Neural cell (in vitro differentiated cells): Measurements from ENCODE around the gene BTBD9.

Source experiments
- CTCF ChIP-seq: fragments of 450-650 bp; IDR thresholded peaks from 2 replicates; pipeline ENCODE4 v1.5.1; 2014; ENCODE audit warnings: antibody characterized with exemption, mild to moderate bottlenecking, moderate library complexity; ENCODE audit not compliant: poor library complexity, severe bottlenecking
- EP300 ChIP-seq: fragments of 450-650 bp; conservative IDR thresholded peaks from 2 replicates; pipeline ENCODE4 v1.6.1; 2014; ENCODE audit warnings: antibody characterized with exemption, mild to moderate bottlenecking, moderate library complexity; ENCODE audit not compliant: poor library complexity, severe bottlenecking
- EZH2 ChIP-seq: fragments of 200-600, 300-800 bp; shearing (Covaris generic), sonication (generic); IDR thresholded peaks from 2 replicates; pipeline ENCODE4 v1.6.1; 2014; ENCODE audit warnings: antibody characterized with exemption, low read length, borderline replicate concordance, mild to moderate bottlenecking; ENCODE audit not compliant: insufficient read depth, poor library complexity, severe bottlenecking
- MXI1 ChIP-seq: fragments of 450-650 bp; conservative IDR thresholded peaks from 2 replicates; pipeline ENCODE4 v1.6.1; 2014; ENCODE audit warnings: antibody characterized with exemption, mild to moderate bottlenecking; ENCODE audit not compliant: poor library complexity, severe bottlenecking
- POLR2AphosphoS5 ChIP-seq: IDR thresholded peaks from 2 replicates; pipeline ENCODE4 v1.6.1; 2012
- SMC3 ChIP-seq: fragments of 450-650 bp; conservative IDR thresholded peaks from 2 replicates; pipeline ENCODE4 v1.6.1; 2014; ENCODE audit warnings: antibody characterized with exemption, mild to moderate bottlenecking, moderate library complexity; ENCODE audit not compliant: poor library complexity
- TAF1 ChIP-seq: IDR thresholded peaks from 2 replicates; pipeline ENCODE4 v1.6.1; 2012; ENCODE audit warnings: low read depth

- no peak for TF ChIP-seq CTCF
- no peak for TF ChIP-seq EZH2
- no peak for TF ChIP-seq POLR2AphosphoS5
- no peak for TF ChIP-seq EP300
- no peak for TF ChIP-seq SMC3
- no peak for TF ChIP-seq MXI1
- no peak for TF ChIP-seq TAF1
Measured at GRCh38 chr6:38155621-38156204, 484.0 kb downstream of the BTBD9 start.
